Mesenchymal stem cell (in vitro differentiated cells and primary cell): Measurements from ENCODE around the gene DOP1A.
"Not testable (repeated sequence)": the region's sequence is repeated elsewhere in the genome, so short reads cannot be mapped to it uniquely, and the experiment has no call there.

Source experiments
- DNase-seq: peaks from one replicate; pipeline ENCODE4 v3.0.0-alpha.2; 2013
- H2AFZ ChIP-seq: one replicate; pipeline ENCODE4 v1.6.1; 2013; ENCODE audit warnings: low read depth, mild to moderate bottlenecking, control low read depth, inconsistent platforms, low read length, moderate library complexity
- H2AK5ac ChIP-seq: 2 replicates; pipeline ENCODE4 v1.6.1; 2013; ENCODE audit warnings: low read length, moderate library complexity, mild to moderate bottlenecking, inconsistent platforms; ENCODE audit not compliant: severe bottlenecking
- H2BK120ac ChIP-seq: one replicate; pipeline ENCODE4 v1.6.1; 2013; ENCODE audit warnings: low read depth, mild to moderate bottlenecking, inconsistent platforms, low read length, moderate library complexity
- H2BK12ac ChIP-seq, 2 experiments: one replicate each; pipeline ENCODE4 v1.6.1; 2013; ENCODE audit warnings: inconsistent platforms in 2 of 2, low read length in 2 of 2, mild to moderate bottlenecking in 2 of 2, moderate library complexity in 2 of 2, control low read depth in 1 of 2
- H2BK15ac ChIP-seq: one replicate; pipeline ENCODE4 v1.6.1; 2013; ENCODE audit warnings: mild to moderate bottlenecking, low read depth, inconsistent platforms; ENCODE audit not compliant: poor library complexity, severe bottlenecking
- H2BK5ac ChIP-seq: 2 replicates; pipeline ENCODE4 v1.6.1; 2013; ENCODE audit warnings: low read depth, mild to moderate bottlenecking, low read length, control low read depth, inconsistent platforms; ENCODE audit not compliant: poor library complexity, severe bottlenecking
- H3K14ac ChIP-seq, 2 experiments: one replicate each; pipeline ENCODE4 v1.6.1; 2013; ENCODE audit warnings: inconsistent platforms in 2 of 2, low read length in 2 of 2, control low read depth in 1 of 2, mild to moderate bottlenecking in 1 of 2, moderate library complexity in 1 of 2
- H3K18ac ChIP-seq, 2 experiments: one replicate each; pipeline ENCODE4 v1.6.1; 2013; ENCODE audit warnings: inconsistent platforms in 2 of 2, low read length in 2 of 2, control low read depth in 1 of 2, low read depth in 1 of 2, mild to moderate bottlenecking in 1 of 2
- H3K23ac ChIP-seq, 2 experiments: one replicate each; pipeline ENCODE4 v1.6.1; 2013; ENCODE audit warnings: inconsistent platforms in 2 of 2, low read length in 2 of 2, mild to moderate bottlenecking in 2 of 2, moderate library complexity in 2 of 2, control low read depth in 1 of 2
- H3K27ac ChIP-seq: 2 replicates; pipeline ENCODE4 v1.5.1; 2013; ENCODE audit warnings: mild to moderate bottlenecking, moderate library complexity, low read length, control low read depth, inconsistent platforms; ENCODE audit not compliant: poor library complexity, severe bottlenecking
- H3K27me3 ChIP-seq, 2 experiments: 2 replicates each; pipeline versions ENCODE4 v1.6.1 to v1.7.0; 2013; ENCODE audit warnings: low read length in 2 of 2, mild to moderate bottlenecking in 2 of 2, moderate library complexity in 2 of 2, control low read depth in 1 of 2, inconsistent platforms in 1 of 2; ENCODE audit not compliant: control insufficient read depth in 1 of 2, insufficient read depth in 1 of 2
- H3K36me3 ChIP-seq, 2 experiments: 2 replicates each; pipeline versions ENCODE4 v1.6.1 to v1.7.0; 2013; ENCODE audit warnings: low read length in 2 of 2, control low read depth in 1 of 2, inconsistent platforms in 1 of 2, low read depth in 1 of 2, mild to moderate bottlenecking in 1 of 2; ENCODE audit not compliant: insufficient read depth in 2 of 2, control insufficient read depth in 1 of 2
- H3K4ac ChIP-seq, 2 experiments: one replicate each; pipeline ENCODE4 v1.6.1; 2013; ENCODE audit warnings: inconsistent platforms in 2 of 2, low read length in 2 of 2, mild to moderate bottlenecking in 2 of 2, moderate library complexity in 2 of 2, control low read depth in 1 of 2, low read depth in 1 of 2
- H3K4me1 ChIP-seq: 2 replicates; pipeline ENCODE4 v1.6.1; 2013; ENCODE audit warnings: low read depth, low read length, control low read depth; ENCODE audit not compliant: control insufficient read depth, insufficient read depth
- H3K4me2 ChIP-seq: 2 replicates; pipeline ENCODE4 v1.6.1; 2013; ENCODE audit warnings: low read length, mild to moderate bottlenecking, inconsistent platforms; ENCODE audit not compliant: poor library complexity, severe bottlenecking
- H3K4me3 ChIP-seq, 2 experiments: 2 replicates each; pipeline versions ENCODE4 v1.5.1 to v1.7.0; 2013; ENCODE audit warnings: low read length in 2 of 2, mild to moderate bottlenecking in 2 of 2, control low read depth in 1 of 2, low read depth in 1 of 2; ENCODE audit not compliant: insufficient read depth in 1 of 2
- H3K79me1 ChIP-seq: replicated peaks from 2 replicates; pipeline ENCODE4 v1.6.1; 2013; ENCODE audit warnings: mild to moderate bottlenecking, control low read depth, low read length, inconsistent platforms; ENCODE audit not compliant: poor library complexity, severe bottlenecking
- H3K9ac ChIP-seq: 2 replicates; pipeline ENCODE4 v1.7.0; 2013; ENCODE audit warnings: mild to moderate bottlenecking, low read length, moderate library complexity
- H3K9me3 ChIP-seq: 2 replicates; pipeline ENCODE4 v1.7.0; 2013; ENCODE audit warnings: mild to moderate bottlenecking, low read length; ENCODE audit not compliant: control insufficient read depth
- H4K8ac ChIP-seq: one replicate; pipeline ENCODE4 v1.6.1; 2013; ENCODE audit warnings: inconsistent platforms, mild to moderate bottlenecking, low read length, moderate library complexity
- H4K91ac ChIP-seq: one replicate; pipeline ENCODE4 v1.6.1; 2013; ENCODE audit warnings: mild to moderate bottlenecking, low read length, inconsistent platforms
- WGBS: methylation state at CpG from one replicate; pipeline ENCODE4 v1.1.7; 2013; ENCODE audit warnings: mixed read lengths; 5-methylcytosine and 5-hydroxymethylcytosine counted together

DOP1A gene

DNA sequence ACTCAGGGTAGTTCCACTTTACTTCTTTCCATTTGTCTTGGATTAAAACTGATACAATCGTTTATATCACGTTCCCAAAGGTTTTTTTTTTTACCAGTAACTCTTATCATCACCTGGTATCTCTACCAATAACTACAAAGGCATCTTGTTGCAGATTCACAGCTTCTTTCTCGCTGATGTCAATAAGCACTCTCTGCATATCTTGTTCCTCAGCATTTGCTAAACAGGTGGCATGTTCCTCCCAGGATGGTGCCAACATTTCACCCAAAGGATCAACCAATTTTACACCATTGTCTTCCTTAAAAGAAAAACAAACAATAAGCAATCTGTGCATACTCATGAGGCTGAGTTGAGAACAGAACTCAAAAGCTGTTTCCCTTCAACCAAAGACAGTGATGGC lies 121.0 kb downstream of the DOP1A start:
- DNase-seq, result no peak
- 89% methylated on average over 3 of the region's 3 CpGs for WGBS
- no peak overlapping the region for H2BK5ac ChIP-seq
- no peak overlapping the region for H3K4me2 ChIP-seq
- no peak overlapping the region for H3K14ac ChIP-seq
- H4K91ac ChIP-seq, result no peak overlapping the region
- peaks cover 17% of the 10 kb centered on the region for H3K79me1 ChIP-seq
- no peaks in the 10 kb centered on the region for H3K27me3 ChIP-seq
- H3K4me3 ChIP-seq, result no peak overlapping the region
- H3K9ac ChIP-seq, result no peak overlapping the region
- no peak overlapping the region for H3K27ac ChIP-seq
- H2AFZ ChIP-seq, result no peak overlapping the region
- H3K9me3 ChIP-seq, result no peaks in the 10 kb centered on the region
- H3K4me1 ChIP-seq, result peaks cover 4% of the 10 kb centered on the region
- no peak overlapping the region for H3K4ac ChIP-seq
- H3K36me3 ChIP-seq, result peaks cover 14 to 69% of the 10 kb centered on the region in 2 experiments
- H4K8ac ChIP-seq, result no peak overlapping the region
- no peak overlapping the region for H3K18ac ChIP-seq
- H2AK5ac ChIP-seq, result no peak overlapping the region
- no peak overlapping the region for H3K23ac ChIP-seq
- H2BK120ac ChIP-seq, result no peak overlapping the region
- H2BK15ac ChIP-seq, result no peak overlapping the region
- no peak overlapping the region for H2BK12ac ChIP-seq

DNA sequence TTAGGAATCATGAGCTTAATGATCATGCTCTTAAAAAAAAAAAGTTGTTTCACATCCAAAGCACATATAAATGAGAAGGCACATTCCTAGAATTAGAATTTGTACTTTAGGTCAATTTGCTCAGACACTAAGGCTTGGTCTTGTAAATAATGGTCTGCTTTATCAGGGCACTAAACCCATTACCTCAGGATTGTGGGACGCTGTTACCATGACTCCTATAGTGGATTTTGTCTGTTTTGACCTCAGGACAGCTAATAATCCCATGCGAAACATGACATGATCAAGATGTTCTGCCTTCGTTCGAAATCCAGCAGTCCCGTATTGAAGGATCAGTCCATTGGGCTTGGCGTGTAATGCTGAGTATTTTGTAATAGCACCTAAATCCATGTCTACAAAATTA lies 123.2 kb downstream of the DOP1A start:
- H3K4me2 ChIP-seq, result no peak overlapping the region
- 89% methylated on average over 6 of the region's 6 CpGs for WGBS

DNA sequence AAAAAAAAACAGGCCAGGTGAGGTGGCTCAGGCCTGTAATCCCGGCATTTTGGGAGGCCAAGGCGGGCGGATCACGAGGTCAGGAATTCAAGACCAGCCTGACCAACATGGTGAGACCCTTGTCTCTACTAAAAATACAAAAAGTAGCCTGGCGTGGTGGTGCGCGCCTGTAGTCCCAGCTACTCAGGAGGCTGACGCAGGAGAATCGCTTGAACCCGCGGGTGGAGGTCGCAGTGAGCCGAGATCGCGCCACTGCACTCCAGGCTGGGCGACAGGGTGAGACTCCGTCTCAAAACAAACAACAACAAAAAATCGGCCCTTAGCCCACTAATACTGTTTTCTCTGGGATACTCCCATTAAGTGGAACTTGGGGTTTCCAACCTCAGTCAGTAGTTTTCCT lies 124.5 kb downstream of the DOP1A start:
- peak overlapping the region in 1 of 2 experiments; percentile 16 for H3K4ac ChIP-seq
- not testable (repeated sequence) for H3K27ac ChIP-seq, H2AFZ ChIP-seq, H3K18ac ChIP-seq, H2AK5ac ChIP-seq, H3K27me3 ChIP-seq, H2BK15ac ChIP-seq, H3K4me1 ChIP-seq, H4K8ac ChIP-seq, H2BK120ac ChIP-seq, H3K23ac ChIP-seq, DNase-seq, H2BK5ac ChIP-seq, H3K9me3 ChIP-seq, H3K14ac ChIP-seq, H4K91ac ChIP-seq
- H3K79me1 ChIP-seq, result peaks cover 15% of the 10 kb centered on the region
- peak overlapping the region; percentile 12 to 95 for H3K4me3 ChIP-seq
- peak overlapping the region; percentile 61 for H3K4me2 ChIP-seq
- peak overlapping the region in 1 of 2 experiments; percentile 42 for H2BK12ac ChIP-seq
- H3K9ac ChIP-seq, result peak overlapping the region; percentile 94
- H3K36me3 ChIP-seq, result peaks cover 2 to 57% of the 10 kb centered on the region in 2 experiments
- WGBS, result 93% methylated on average over 18 of the region's 18 CpGs

More for the DNA sequence above, 123.2 kb downstream of the DOP1A start:
- H3K4ac ChIP-seq, result no peak overlapping the region
- H2BK12ac ChIP-seq, result no peak overlapping the region
- H3K36me3 ChIP-seq, result peaks cover 7 to 59% of the 10 kb centered on the region in 2 experiments
- H3K4me1 ChIP-seq, result peaks cover 6% of the 10 kb centered on the region
- no peak overlapping the region for H2BK15ac ChIP-seq
- H3K23ac ChIP-seq, result no peak overlapping the region
- no peak overlapping the region for H2AK5ac ChIP-seq
- no peak overlapping the region for H2BK120ac ChIP-seq
- no peak overlapping the region for H2BK5ac ChIP-seq
- no peak overlapping the region for H3K18ac ChIP-seq
- H3K14ac ChIP-seq, result no peak overlapping the region
- H3K79me1 ChIP-seq, result peaks cover 19% of the 10 kb centered on the region
- no peak overlapping the region for H3K9ac ChIP-seq
- no peak overlapping the region for H4K91ac ChIP-seq
- H3K9me3 ChIP-seq, result no peaks in the 10 kb centered on the region
- H2AFZ ChIP-seq, result no peak overlapping the region
- H3K4me3 ChIP-seq, result no peak overlapping the region
- no peak overlapping the region for H4K8ac ChIP-seq
- no peaks in the 10 kb centered on the region for H3K27me3 ChIP-seq
- peak; percentile 82 for DNase-seq
- no peak overlapping the region for H3K27ac ChIP-seq

DNA sequence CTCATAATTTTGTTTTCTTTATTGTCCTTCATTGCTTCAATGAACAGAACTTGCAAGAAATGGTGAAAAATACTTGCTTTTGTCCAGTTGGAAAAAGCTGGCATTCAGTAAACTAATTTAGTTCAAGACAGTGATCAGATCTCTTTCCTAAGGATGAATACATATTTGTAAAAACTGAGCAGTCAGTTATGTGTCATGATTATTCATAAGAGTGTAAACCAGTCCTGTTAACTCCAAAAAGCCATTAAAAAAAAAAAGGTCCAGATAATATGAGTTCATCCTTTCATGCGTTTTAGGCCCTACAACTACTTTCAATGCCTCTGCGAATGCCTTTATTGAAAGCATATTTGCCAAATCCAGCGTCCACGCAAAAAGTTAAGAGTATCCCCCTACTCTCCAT lies 125.0 kb downstream of the DOP1A start:
- H3K4me2 ChIP-seq, result peak overlapping the region; percentile 61
- H3K79me1 ChIP-seq, result peaks cover 17% of the 10 kb centered on the region
- H3K27ac ChIP-seq, result peak overlapping the region; percentile 34
- H3K27me3 ChIP-seq, result no peaks in the 10 kb centered on the region
- no peak overlapping the region for H2BK12ac ChIP-seq
- H3K23ac ChIP-seq, result no peak overlapping the region
- DNase-seq, result peak; percentile 26
- H2BK120ac ChIP-seq, result peak overlapping the region; percentile 64
- H3K18ac ChIP-seq, result peak overlapping the region; percentile 79 to 93
- H3K9ac ChIP-seq, result peak overlapping the region; percentile 94
- H3K4me3 ChIP-seq, result peak overlapping the region; percentile 95 to 97
- peaks cover 6% of the 10 kb centered on the region for H3K4me1 ChIP-seq
- H3K36me3 ChIP-seq, result peaks cover 3 to 58% of the 10 kb centered on the region in 2 experiments
- H3K14ac ChIP-seq, result peak overlapping the region in 1 of 2 experiments; percentile 99
- 2% methylated on average over 4 of the region's 4 CpGs for WGBS
- H2AFZ ChIP-seq, result no peak overlapping the region
- H2BK5ac ChIP-seq, result peak overlapping the region; percentile 81
- no peak overlapping the region for H2AK5ac ChIP-seq
- peak overlapping the region; percentile 39 to 92 for H3K4ac ChIP-seq
- no peak overlapping the region for H4K8ac ChIP-seq
- no peaks in the 10 kb centered on the region for H3K9me3 ChIP-seq
- H2BK15ac ChIP-seq, result no peak overlapping the region
- H4K91ac ChIP-seq, result no peak overlapping the region
